K562 (cell line): ENCODE results near the gene ATRIP. TPM values are rescaled to one million over a fixed set of nuclear protein-coding genes. Genes with fewer than 3 reads are reported as not detected.

Experiments
- E2F6 ChIP-seq, 2 experiments: IDR thresholded peaks; 2 replicates each; pipeline ENCODE4 v1.6.1; 2011; ENCODE audit warnings: borderline replicate concordance in 1 of 2, control low read depth in 1 of 2, low read depth in 1 of 2, low read length in 1 of 2, mild to moderate bottlenecking in 1 of 2, mixed read lengths in 1 of 2, moderate library complexity in 1 of 2; ENCODE audit not compliant: insufficient read depth in 1 of 2, insufficient read length in 1 of 2, poor library complexity in 1 of 2, severe bottlenecking in 1 of 2; ENCODE audit errors: extremely low read depth in 1 of 2
- ELF1 ChIP-seq: fragments of 200-800 bp; sonication (Bioruptor generic); IDR thresholded peaks from 2 replicates; pipeline ENCODE4 v1.6.1; 2016; ENCODE audit warnings: missing genetic modification characterization, missing compliant biosample characterization
- ERF ChIP-seq: fragments of 450-650 bp; formaldehyde crosslinking; IDR thresholded peaks from 2 replicates; pipeline ENCODE4 v1.4.0; 2020; ENCODE audit warnings: mild to moderate bottlenecking, mixed read lengths
- MAFF ChIP-seq: IDR thresholded peaks from 2 replicates; pipeline ENCODE4 v1.6.1; 2012; ENCODE audit warnings: low read length, improper control_type of control experiment
- NEUROD1 ChIP-seq: fragments of 150-350 bp; IDR thresholded peaks from 2 replicates; pipeline ENCODE4 v1.6.1; 2014; ENCODE audit warnings: borderline replicate concordance, low read length, low read depth; ENCODE audit not compliant: partially characterized antibody
- NFE2 ChIP-seq: IDR thresholded peaks from 2 replicates; pipeline ENCODE4 v1.6.1; 2014; ENCODE audit warnings: antibody characterized with exemption, low read depth
- POLR2AphosphoS2 ChIP-seq: IDR thresholded peaks from 2 replicates; pipeline ENCODE4 v1.6.1; 2012; ENCODE audit warnings: low read length, improper control_type of control experiment
- RBFOX2 ChIP-seq: fragments of 200-400 bp; formaldehyde crosslinking; IDR thresholded peaks from 2 replicates; pipeline ENCODE4 v1.6.1; 2017; ENCODE audit warnings: low read depth, mild to moderate bottlenecking, low read length, moderate library complexity
- RHOXF2B ChIP-seq: fragments of 250-450 bp; sonication (Bioruptor Pico); conservative IDR thresholded peaks from 2 replicates; pipeline ENCODE4 v1.5.1; 2021
- SREBF2 ChIP-seq: sonication (generic); formaldehyde crosslinking; IDR thresholded peaks from 2 replicates; pipeline ENCODE4 v1.4.0; 2020; ENCODE audit warnings: mild to moderate bottlenecking, missing genetic modification reagents
- ZNF696 ChIP-seq: fragments of 250-450 bp; sonication (Bioruptor Pico); conservative IDR thresholded peaks from 2 replicates; pipeline ENCODE4 v1.4.0; 2020; ENCODE audit warnings: mild to moderate bottlenecking, moderate library complexity
- polyA plus RNA-seq, 8 experiments: library from polyadenylated mRNA; depleted of rRNA in 4 of 8; stranded (reverse) in 5 of 8; unstranded in 3 of 8; fragments of >200 nt; fragmentation: Nextera tagmentation in 2 of 8; fragmentation: Illumina TruSeq in 1 of 8; extraction: Ambion mirVana in 2 of 8; extraction: Trizol in 1 of 8; gene quantifications; 2 replicates each; pipeline versions ENCODE4 v1.2.1 to v1.2.3, GENCODE V29; 2011 to 2014; ENCODE audit warnings: inconsistent platforms in 1 of 8, missing spikeins in 1 of 8
- total RNA-seq, 7 experiments: library from RNA; depleted of rRNA in 6 of 7; stranded (reverse); fragments of >200 nt in 6 of 7; fragmentation: Illumina TruSeq in 2 of 7; extraction: Trizol in 2 of 7; gene quantifications; 2 replicates each; pipeline versions ENCODE4 v1.2.1 to v1.2.3, GENCODE V29; 2011 to 2021; ENCODE audit warnings: low replicate concordance in 1 of 7
- TF ChIP-seq, protein P1 (sequence below): fragments of 450-650 bp; IDR thresholded peaks from 2 replicates; pipeline ENCODE4 v1.6.1; 2016; ENCODE audit warnings: mild to moderate bottlenecking, moderate library complexity
- TF ChIP-seq, protein P2 (sequence below): sonication (generic); formaldehyde crosslinking; IDR thresholded peaks from 2 replicates; pipeline ENCODE4 v1.8.0; 2022; ENCODE audit warnings: missing genetic modification reagents, mild to moderate bottlenecking, moderate library complexity, borderline replicate concordance

Gene ATRIP
- total and polyA plus RNA-seq, 9 of the 15 experiments (the other 6 are each of a cell fraction or from before 2014, with no cell fraction given): 1.7 to 15.7 (median 10.5) TPM

- TF ChIP-seq, protein P1, sequence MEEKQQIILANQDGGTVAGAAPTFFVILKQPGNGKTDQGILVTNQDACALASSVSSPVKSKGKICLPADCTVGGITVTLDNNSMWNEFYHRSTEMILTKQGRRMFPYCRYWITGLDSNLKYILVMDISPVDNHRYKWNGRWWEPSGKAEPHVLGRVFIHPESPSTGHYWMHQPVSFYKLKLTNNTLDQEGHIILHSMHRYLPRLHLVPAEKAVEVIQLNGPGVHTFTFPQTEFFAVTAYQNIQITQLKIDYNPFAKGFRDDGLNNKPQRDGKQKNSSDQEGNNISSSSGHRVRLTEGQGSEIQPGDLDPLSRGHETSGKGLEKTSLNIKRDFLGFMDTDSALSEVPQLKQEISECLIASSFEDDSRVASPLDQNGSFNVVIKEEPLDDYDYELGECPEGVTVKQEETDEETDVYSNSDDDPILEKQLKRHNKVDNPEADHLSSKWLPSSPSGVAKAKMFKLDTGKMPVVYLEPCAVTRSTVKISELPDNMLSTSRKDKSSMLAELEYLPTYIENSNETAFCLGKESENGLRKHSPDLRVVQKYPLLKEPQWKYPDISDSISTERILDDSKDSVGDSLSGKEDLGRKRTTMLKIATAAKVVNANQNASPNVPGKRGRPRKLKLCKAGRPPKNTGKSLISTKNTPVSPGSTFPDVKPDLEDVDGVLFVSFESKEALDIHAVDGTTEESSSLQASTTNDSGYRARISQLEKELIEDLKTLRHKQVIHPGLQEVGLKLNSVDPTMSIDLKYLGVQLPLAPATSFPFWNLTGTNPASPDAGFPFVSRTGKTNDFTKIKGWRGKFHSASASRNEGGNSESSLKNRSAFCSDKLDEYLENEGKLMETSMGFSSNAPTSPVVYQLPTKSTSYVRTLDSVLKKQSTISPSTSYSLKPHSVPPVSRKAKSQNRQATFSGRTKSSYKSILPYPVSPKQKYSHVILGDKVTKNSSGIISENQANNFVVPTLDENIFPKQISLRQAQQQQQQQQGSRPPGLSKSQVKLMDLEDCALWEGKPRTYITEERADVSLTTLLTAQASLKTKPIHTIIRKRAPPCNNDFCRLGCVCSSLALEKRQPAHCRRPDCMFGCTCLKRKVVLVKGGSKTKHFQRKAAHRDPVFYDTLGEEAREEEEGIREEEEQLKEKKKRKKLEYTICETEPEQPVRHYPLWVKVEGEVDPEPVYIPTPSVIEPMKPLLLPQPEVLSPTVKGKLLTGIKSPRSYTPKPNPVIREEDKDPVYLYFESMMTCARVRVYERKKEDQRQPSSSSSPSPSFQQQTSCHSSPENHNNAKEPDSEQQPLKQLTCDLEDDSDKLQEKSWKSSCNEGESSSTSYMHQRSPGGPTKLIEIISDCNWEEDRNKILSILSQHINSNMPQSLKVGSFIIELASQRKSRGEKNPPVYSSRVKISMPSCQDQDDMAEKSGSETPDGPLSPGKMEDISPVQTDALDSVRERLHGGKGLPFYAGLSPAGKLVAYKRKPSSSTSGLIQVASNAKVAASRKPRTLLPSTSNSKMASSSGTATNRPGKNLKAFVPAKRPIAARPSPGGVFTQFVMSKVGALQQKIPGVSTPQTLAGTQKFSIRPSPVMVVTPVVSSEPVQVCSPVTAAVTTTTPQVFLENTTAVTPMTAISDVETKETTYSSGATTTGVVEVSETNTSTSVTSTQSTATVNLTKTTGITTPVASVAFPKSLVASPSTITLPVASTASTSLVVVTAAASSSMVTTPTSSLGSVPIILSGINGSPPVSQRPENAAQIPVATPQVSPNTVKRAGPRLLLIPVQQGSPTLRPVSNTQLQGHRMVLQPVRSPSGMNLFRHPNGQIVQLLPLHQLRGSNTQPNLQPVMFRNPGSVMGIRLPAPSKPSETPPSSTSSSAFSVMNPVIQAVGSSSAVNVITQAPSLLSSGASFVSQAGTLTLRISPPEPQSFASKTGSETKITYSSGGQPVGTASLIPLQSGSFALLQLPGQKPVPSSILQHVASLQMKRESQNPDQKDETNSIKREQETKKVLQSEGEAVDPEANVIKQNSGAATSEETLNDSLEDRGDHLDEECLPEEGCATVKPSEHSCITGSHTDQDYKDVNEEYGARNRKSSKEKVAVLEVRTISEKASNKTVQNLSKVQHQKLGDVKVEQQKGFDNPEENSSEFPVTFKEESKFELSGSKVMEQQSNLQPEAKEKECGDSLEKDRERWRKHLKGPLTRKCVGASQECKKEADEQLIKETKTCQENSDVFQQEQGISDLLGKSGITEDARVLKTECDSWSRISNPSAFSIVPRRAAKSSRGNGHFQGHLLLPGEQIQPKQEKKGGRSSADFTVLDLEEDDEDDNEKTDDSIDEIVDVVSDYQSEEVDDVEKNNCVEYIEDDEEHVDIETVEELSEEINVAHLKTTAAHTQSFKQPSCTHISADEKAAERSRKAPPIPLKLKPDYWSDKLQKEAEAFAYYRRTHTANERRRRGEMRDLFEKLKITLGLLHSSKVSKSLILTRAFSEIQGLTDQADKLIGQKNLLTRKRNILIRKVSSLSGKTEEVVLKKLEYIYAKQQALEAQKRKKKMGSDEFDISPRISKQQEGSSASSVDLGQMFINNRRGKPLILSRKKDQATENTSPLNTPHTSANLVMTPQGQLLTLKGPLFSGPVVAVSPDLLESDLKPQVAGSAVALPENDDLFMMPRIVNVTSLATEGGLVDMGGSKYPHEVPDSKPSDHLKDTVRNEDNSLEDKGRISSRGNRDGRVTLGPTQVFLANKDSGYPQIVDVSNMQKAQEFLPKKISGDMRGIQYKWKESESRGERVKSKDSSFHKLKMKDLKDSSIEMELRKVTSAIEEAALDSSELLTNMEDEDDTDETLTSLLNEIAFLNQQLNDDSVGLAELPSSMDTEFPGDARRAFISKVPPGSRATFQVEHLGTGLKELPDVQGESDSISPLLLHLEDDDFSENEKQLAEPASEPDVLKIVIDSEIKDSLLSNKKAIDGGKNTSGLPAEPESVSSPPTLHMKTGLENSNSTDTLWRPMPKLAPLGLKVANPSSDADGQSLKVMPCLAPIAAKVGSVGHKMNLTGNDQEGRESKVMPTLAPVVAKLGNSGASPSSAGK: 0 out of 2 replicates have a peak, but pooled peaks have one; percentile 25
- TF ChIP-seq NEUROD1 (peak; percentile 34), POLR2AphosphoS2 (no peak), ERF (CRISPR knock-in tag) (0 out of 2 replicates have a peak, but pooled peaks have one; percentile 67), MAFF (peak; percentile 76), SREBF2 (CRISPR knock-in tag) (no peak), RBFOX2 (peak; percentile 32; the same call in 1 of the 2 replicates), E2F6 (IDR thresholded peaks at IDR 0.05; ENCODE audit: borderline replicate concordance in 1 of 2, extremely low read depth in 1 of 2, insufficient read depth in 1 of 2, insufficient read length in 1 of 2, low read depth in 1 of 2, low read length in 1 of 2, poor library complexity in 1 of 2, severe bottlenecking in 1 of 2) (peak; percentile 29 to 66), NFE2 (peak; percentile 97), ELF1 (tag) (peak; percentile 46; the same call in 1 of the 2 replicates), ZNF696 (no peak), RHOXF2B (CRISPR knock-in tag) (no peak)
- TF ChIP-seq, protein P2, sequence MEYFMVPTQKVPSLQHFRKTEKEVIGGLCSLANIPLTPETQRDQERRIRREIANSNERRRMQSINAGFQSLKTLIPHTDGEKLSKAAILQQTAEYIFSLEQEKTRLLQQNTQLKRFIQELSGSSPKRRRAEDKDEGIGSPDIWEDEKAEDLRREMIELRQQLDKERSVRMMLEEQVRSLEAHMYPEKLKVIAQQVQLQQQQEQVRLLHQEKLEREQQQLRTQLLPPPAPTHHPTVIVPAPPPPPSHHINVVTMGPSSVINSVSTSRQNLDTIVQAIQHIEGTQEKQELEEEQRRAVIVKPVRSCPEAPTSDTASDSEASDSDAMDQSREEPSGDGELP (CRISPR knock-in tag): peak; percentile 64; the same call in 1 of the 2 replicates
Observed at GRCh38 chr3:48465531-48466378, 19.2 kb downstream of the ATRIP start (continued).
